ENCODE data around the gene NANOS1. TPM values are rescaled to one million over a fixed set of nuclear protein-coding genes. Genes with fewer than 3 reads are reported as not detected.

NANOS1 gene
- total and polyA plus RNA-seq, 9 of the 15 experiments (the other 6 are each of a cell fraction or from before 2014, with no cell fraction given), result 0.14 to 1.6 (median 0.83) TPM; not detected in 1

DNA sequence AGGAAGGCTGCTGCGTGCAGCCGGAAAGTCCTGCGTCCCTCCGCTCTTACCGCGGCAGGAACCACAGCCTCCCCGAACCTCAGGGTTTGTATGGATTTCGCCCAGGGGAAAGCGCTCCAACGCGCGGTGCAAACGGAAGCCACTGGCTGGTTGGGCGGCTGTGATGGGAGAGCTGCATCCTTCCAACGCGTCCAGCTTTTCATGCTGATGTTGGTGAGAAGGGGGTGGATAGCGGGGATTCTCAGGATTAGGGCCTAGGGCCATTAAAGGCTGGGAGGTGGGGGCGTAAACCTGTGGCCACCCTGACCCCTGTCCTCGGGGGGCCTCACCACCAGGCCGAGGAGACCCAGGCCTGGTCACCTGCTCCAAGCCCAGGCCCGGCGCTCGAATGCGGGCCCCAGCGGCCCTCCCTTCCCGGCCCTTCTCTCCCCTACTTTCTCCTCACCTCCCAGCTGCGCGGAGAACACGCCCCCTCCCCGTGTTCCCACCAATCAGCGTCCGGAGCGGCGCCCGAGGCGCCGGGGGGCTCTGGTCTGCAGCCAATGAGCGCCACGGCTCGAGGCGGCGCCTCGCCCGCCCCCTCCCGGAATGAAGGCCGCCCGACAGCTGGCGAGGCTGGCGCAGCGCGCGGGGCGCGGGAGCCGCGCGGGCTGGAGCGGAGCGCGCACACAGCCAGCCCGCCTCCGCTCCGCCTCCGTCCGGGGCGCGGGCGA, 458 bp upstream of the NANOS1 start (continued):
- TF ChIP-seq, protein P1, sequence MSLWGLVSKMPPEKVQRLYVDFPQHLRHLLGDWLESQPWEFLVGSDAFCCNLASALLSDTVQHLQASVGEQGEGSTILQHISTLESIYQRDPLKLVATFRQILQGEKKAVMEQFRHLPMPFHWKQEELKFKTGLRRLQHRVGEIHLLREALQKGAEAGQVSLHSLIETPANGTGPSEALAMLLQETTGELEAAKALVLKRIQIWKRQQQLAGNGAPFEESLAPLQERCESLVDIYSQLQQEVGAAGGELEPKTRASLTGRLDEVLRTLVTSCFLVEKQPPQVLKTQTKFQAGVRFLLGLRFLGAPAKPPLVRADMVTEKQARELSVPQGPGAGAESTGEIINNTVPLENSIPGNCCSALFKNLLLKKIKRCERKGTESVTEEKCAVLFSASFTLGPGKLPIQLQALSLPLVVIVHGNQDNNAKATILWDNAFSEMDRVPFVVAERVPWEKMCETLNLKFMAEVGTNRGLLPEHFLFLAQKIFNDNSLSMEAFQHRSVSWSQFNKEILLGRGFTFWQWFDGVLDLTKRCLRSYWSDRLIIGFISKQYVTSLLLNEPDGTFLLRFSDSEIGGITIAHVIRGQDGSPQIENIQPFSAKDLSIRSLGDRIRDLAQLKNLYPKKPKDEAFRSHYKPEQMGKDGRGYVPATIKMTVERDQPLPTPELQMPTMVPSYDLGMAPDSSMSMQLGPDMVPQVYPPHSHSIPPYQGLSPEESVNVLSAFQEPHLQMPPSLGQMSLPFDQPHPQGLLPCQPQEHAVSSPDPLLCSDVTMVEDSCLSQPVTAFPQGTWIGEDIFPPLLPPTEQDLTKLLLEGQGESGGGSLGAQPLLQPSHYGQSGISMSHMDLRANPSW (CRISPR knock-in tag; IDR thresholded peaks at IDR 0.05), result no peak
- TF ChIP-seq, protein P2, sequence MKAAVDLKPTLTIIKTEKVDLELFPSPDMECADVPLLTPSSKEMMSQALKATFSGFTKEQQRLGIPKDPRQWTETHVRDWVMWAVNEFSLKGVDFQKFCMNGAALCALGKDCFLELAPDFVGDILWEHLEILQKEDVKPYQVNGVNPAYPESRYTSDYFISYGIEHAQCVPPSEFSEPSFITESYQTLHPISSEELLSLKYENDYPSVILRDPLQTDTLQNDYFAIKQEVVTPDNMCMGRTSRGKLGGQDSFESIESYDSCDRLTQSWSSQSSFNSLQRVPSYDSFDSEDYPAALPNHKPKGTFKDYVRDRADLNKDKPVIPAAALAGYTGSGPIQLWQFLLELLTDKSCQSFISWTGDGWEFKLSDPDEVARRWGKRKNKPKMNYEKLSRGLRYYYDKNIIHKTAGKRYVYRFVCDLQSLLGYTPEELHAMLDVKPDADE (conservative IDR thresholded peaks at IDR 0.05; ENCODE audit: control insufficient read depth, low read depth, low read length), result no peak
- TF ChIP-seq, protein P3, sequence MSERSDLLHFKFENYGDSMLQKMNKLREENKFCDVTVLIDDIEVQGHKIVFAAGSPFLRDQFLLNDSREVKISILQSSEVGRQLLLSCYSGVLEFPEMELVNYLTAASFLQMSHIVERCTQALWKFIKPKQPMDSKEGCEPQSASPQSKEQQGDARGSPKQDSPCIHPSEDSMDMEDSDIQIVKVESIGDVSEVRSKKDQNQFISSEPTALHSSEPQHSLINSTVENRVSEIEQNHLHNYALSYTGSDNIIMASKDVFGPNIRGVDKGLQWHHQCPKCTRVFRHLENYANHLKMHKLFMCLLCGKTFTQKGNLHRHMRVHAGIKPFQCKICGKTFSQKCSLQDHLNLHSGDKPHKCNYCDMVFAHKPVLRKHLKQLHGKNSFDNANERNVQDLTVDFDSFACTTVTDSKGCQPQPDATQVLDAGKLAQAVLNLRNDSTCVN (CRISPR knock-in tag; IDR thresholded peaks at IDR 0.05), result no peak
- TF ChIP-seq FOS (IDR thresholded peaks at IDR 0.05; ENCODE audit: extremely low read depth, insufficient read length) (peak; percentile 55), HNRNPUL1 (IDR thresholded peaks at IDR 0.05; ENCODE audit: low read length) (no peak), ZNF263 (CRISPR knock-in tag; IDR thresholded peaks at IDR 0.05; ENCODE audit: borderline replicate concordance) (peak; percentile 64; the same call in 1 of the 2 replicates), ZNF165 (CRISPR knock-in tag; IDR thresholded peaks at IDR 0.05; ENCODE audit: borderline replicate concordance) (no peak), MAFF (IDR thresholded peaks at IDR 0.05; ENCODE audit: low read length) (no peak), TAF1 (IDR thresholded peaks at IDR 0.05; ENCODE audit: control insufficient read depth, extremely low read depth, insufficient read depth, low read length, severe bottlenecking) (no peak), RBM34 (IDR thresholded peaks at IDR 0.05; ENCODE audit: borderline replicate concordance, insufficient read depth, low read length) (no peak), ZNF121 (CRISPR knock-in tag; conservative IDR thresholded peaks at IDR 0.05) (no peak), CXXC5 (CRISPR knock-in tag; IDR thresholded peaks at IDR 0.05) (peak; percentile 12; the same call in 1 of the 2 replicates), YY1 (IDR thresholded peaks at IDR 0.05; ENCODE audit: borderline replicate concordance in 1 of 3, control insufficient read depth in 1 of 3, extremely low read depth in 1 of 3, insufficient read depth in 3 of 3, insufficient read length in 1 of 3, insufficient replicate concordance in 2 of 3, low read depth in 1 of 3, low read length in 2 of 3) (peak in 1 of 3 experiments; percentile 15), ZFX (CRISPR knock-in tag; IDR thresholded peaks at IDR 0.05) (0 out of 2 replicates have a peak, but pooled peaks have one; percentile 27), ZNF347 (CRISPR knock-in tag; IDR thresholded peaks at IDR 0.05; ENCODE audit: low read depth) (no peak), ZNF146 (CRISPR knock-in tag; IDR thresholded peaks at IDR 0.05; ENCODE audit: unreplicated experiment) (no peak), L3MBTL2 (IDR thresholded peaks at IDR 0.05) (peak; percentile 17; the same call in 1 of the 2 replicates), CHD1 (IDR thresholded peaks at IDR 0.05; ENCODE audit: low read length) (no peak), CBFA2T2 (conservative IDR thresholded peaks at IDR 0.05) (no peak), HNRNPL (IDR thresholded peaks at IDR 0.05; ENCODE audit: low read depth, low read length) (no peak)
- TF ChIP-seq, protein P4, sequence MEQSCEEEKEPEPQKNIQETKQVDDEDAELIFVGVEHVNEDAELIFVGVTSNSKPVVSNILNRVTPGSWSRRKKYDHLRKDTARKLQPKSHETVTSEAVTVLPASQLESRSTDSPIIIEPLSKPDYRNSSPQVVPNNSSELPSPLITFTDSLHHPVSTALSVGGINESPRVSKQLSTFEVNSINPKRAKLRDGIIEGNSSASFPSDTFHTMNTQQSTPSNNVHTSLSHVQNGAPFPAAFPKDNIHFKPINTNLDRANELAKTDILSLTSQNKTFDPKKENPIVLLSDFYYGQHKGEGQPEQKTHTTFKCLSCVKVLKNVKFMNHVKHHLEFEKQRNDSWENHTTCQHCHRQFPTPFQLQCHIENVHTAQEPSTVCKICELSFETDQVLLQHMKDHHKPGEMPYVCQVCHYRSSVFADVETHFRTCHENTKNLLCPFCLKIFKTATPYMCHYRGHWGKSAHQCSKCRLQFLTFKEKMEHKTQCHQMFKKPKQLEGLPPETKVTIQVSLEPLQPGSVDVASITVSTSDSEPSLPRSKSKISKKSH (CRISPR knock-in tag; IDR thresholded peaks at IDR 0.05), result no peak
